ENCODE measurements around the gene RBM33. TPM values are rescaled to one million over a fixed set of nuclear protein-coding genes. Genes with fewer than 3 reads are reported as not detected.

The RBM33 gene
- total RNA-seq, 2 donors from 2014 or later, result 82.3 to 128 TPM

DNA sequence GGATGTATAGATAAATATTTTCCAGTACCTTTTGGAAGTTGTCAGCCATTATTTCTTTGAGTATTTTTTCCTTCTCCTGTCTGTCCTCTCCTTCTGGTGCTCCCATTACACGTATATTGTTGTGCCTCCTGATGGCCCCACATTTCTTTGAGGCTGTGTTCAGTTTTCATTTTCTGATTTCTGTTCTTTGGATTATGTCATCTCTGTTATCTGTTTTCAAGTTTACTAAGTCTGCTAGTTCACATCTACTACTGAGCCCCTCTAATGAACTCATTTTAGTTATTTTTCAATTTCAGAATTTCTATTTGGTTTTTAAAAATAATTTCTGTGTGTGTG, 16.3 kb downstream of the RBM33 start:
- DNase-seq (ENCODE audit: low spot score) (no peak), ATAC-seq (peak in 1 of 2 donors; percentile 48)
- Mint-ChIP-seq H3K9me3 (peaks cover 5% of the 10 kb centered on the region), H3K36me3 (no peaks in the 10 kb centered on the region), H3K4me3 (peak overlapping the region; percentile 77), H3K4me1 (ENCODE audit: low read depth in 2 of 2) (peaks cover 69 to 83% of the 10 kb centered on the region in 2 donors), H3K27me3 (no peaks in the 10 kb centered on the region), H3K27ac (peak overlapping the region; percentile 75 to 83)

DNA sequence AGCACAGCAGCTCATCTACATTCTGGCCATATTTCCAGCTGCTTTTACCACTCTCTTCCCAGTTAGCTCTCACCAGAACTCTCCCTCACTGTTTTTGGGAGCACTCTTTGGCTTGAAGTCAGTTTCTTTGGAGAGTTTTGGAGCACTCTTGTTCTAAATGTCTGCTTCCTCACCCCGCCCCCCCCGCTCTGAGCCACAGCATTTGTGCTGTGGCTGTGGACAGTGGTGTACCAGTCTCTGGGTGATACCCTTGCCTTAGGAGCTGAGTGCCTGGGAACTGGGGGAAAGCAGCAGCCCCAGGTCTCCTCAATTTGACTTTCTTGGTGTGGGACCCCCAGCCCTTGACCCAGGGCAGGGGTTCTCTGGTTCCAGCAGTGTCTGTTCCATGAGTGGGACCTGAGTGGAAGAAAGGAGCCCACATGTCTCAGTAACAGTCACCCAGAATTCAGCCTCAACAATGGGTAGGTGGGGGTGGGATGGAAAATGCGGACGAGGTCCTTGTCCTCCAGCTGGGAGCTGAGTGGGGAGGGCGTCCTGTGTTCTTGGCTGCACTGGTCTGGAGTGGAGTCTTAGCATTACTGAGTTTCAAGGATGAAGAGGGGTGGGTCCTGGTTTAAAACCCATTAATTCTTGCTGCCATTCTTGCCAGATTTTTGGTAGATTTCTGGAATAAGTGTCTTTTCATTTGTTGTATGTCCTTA, 18.0 kb downstream of the RBM33 start:
- DNase-seq (ENCODE audit: low spot score) (no peak), ATAC-seq (peak in 1 of 2 donors; percentile 20)
- Mint-ChIP-seq H3K27ac (peak overlapping the region in 1 of 2 donors; percentile 57), H3K27me3 (no peaks in the 10 kb centered on the region), H3K4me1 (ENCODE audit: low read depth in 2 of 2) (peaks cover 74 to 87% of the 10 kb centered on the region in 2 donors), H3K4me3 (no peak overlapping the region), H3K9me3 (peaks cover 5% of the 10 kb centered on the region), H3K36me3 (no peaks in the 10 kb centered on the region)

GRCh38 chr7:155663937-155664336, 19.5 kb downstream of the RBM33 start:
- no peak for DNase-seq (ENCODE audit: low spot score)
- Mint-ChIP-seq H3K36me3 (no peaks in the 10 kb centered on the region), H3K9me3 (peaks cover 5% of the 10 kb centered on the region), H3K27ac (no peak overlapping the region), H3K4me3 (no peak overlapping the region), H3K4me1 (ENCODE audit: low read depth in 2 of 2) (peaks cover 80 to 88% of the 10 kb centered on the region in 2 donors), H3K27me3 (no peaks in the 10 kb centered on the region)
- no peak for ATAC-seq

DNA sequence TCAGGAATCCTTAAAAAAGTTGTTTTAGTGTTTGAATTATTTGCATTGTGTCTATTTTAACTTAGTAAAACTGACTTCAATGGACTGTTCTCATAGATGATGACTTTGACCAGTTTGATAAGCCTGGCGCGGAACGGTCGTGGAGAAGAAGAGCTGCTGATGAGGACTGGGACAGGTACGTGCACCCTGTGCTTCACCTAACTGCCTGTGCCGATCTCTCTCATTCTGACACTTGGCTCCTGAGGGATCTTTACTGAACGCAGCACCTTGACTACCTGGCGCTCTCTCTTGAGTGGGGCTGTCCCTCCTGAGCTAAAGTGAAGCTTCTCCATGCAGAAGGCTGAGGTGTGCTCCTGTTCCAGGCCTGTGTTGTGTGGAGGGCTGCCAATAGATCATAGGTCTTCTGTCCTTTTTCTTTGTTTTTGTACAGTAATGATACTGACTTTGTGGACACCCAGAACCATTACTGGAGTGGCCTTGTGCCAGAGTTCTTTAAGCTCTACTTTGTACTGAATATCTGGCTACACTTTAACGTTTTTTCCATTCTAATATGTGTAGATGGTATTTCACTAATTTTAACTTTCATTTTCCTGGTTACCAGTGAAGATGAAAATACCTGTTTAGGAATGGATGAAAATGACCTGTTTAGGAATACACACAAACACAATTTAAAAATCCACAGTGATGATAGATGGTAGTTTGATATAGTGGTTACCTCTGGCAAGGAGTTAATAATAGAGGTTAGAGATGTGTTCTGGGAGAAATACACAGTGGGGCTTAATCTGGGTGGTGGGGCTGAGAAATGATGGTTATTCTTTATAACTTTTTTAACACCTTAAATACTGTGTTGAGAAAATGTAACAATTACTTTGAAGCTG, 20.9 kb downstream of the RBM33 start:
- peak in 1 of 2 donors; percentile 6 for ATAC-seq
- H3K9me3 Mint-ChIP-seq, result peaks cover 5% of the 10 kb centered on the region
- H3K4me1 Mint-ChIP-seq (ENCODE audit: low read depth in 2 of 2), result peaks cover 71 to 84% of the 10 kb centered on the region in 2 donors
- DNase-seq (ENCODE audit: low spot score), result no peak
- H3K36me3 Mint-ChIP-seq, result no peaks in the 10 kb centered on the region
- H3K27ac Mint-ChIP-seq, result peak overlapping the region in 1 of 2 donors; percentile 71
- no peak overlapping the region for H3K4me3 Mint-ChIP-seq
- H3K27me3 Mint-ChIP-seq, result no peaks in the 10 kb centered on the region

GRCh38 chr7:155665957-155666287, 21.5 kb downstream of the RBM33 start:
- Mint-ChIP-seq H3K36me3 (no peaks in the 10 kb centered on the region), H3K4me1 (ENCODE audit: low read depth in 2 of 2) (peaks cover 70 to 84% of the 10 kb centered on the region in 2 donors)
- peak in 1 of 2 donors; percentile 54 for ATAC-seq

GRCh38 chr7:155667241-155667829, 22.9 kb downstream of the RBM33 start:
- Mint-ChIP-seq H3K27me3 (no peaks in the 10 kb centered on the region), H3K27ac (no peak overlapping the region), H3K9me3 (no peaks in the 10 kb centered on the region), H3K36me3 (no peaks in the 10 kb centered on the region), H3K4me3 (peak overlapping the region; percentile 41), H3K4me1 (ENCODE audit: low read depth in 2 of 2) (peaks cover 59 to 83% of the 10 kb centered on the region in 2 donors)
- ATAC-seq (no peak), DNase-seq (ENCODE audit: low spot score) (no peak)

More at GRCh38 chr7:155665957-155666287, 21.5 kb downstream of the RBM33 start:
- Mint-ChIP-seq H3K27ac (peak overlapping the region in 1 of 2 donors; percentile 71), H3K4me3 (no peak overlapping the region), H3K27me3 (no peaks in the 10 kb centered on the region), H3K9me3 (no peaks in the 10 kb centered on the region)
- no peak for DNase-seq (ENCODE audit: low spot score)

- DNase-seq (ENCODE audit: low spot score) (no peak), ATAC-seq (peak in 1 of 2 donors; percentile 36)
- Mint-ChIP-seq H3K4me1 (ENCODE audit: low read depth in 2 of 2) (peaks cover 43 to 64% of the 10 kb centered on the region in 2 donors), H3K9me3 (no peaks in the 10 kb centered on the region), H3K4me3 (no peak overlapping the region), H3K27me3 (no peaks in the 10 kb centered on the region), H3K27ac (peak overlapping the region; percentile 18 to 19), H3K36me3 (no peaks in the 10 kb centered on the region)
These were observed 25.4 kb downstream of the RBM33 start for GRCh38 chr7:155669717-155670505.

DNA sequence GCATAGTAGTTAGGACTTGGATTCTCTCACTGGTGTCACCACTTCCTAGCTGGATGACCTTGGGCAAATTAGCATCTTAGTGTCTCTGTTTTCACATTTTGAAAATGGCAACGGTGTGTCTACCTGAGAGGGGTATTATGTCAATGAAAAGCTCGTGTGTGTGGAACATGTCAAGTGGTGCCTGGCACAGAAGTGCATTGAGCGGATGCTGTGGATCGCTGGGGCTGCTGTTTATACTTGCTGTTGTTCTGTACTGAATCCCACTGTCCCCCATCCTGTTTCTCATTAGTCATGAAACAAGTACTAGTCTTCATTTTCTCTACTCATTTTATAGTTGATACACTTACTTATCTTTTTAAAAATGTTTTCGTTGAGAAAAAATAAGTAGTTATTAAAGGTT, 26.1 kb downstream of the RBM33 start:
- Mint-ChIP-seq H3K4me1 (ENCODE audit: low read depth in 2 of 2) (peaks cover 37 to 59% of the 10 kb centered on the region in 2 donors), H3K36me3 (no peaks in the 10 kb centered on the region), H3K27me3 (no peaks in the 10 kb centered on the region), H3K9me3 (no peaks in the 10 kb centered on the region), H3K27ac (peak overlapping the region; percentile 18 to 19), H3K4me3 (no peak overlapping the region)
- no peak for DNase-seq (ENCODE audit: low spot score)
- ATAC-seq, result no peak

- peaks cover 32 to 49% of the 10 kb centered on the region in 2 donors for H3K4me1 Mint-ChIP-seq (ENCODE audit: low read depth in 2 of 2)
- H3K36me3 Mint-ChIP-seq, result no peaks in the 10 kb centered on the region
- DNase-seq (ENCODE audit: low spot score) (no peak), ATAC-seq (no peak)
- no peak overlapping the region for H3K27ac Mint-ChIP-seq
- H3K9me3 Mint-ChIP-seq, result no peaks in the 10 kb centered on the region
- H3K27me3 Mint-ChIP-seq, result no peaks in the 10 kb centered on the region
- no peak overlapping the region for H3K4me3 Mint-ChIP-seq
These were observed 30.1 kb downstream of the RBM33 start for GRCh38 chr7:155674556-155674955.

GRCh38 chr7:155676052-155676451, 31.6 kb downstream of the RBM33 start:
- no peak for ATAC-seq
- H3K27me3 Mint-ChIP-seq, result no peaks in the 10 kb centered on the region
- no peaks in the 10 kb centered on the region for H3K9me3 Mint-ChIP-seq
- H3K36me3 Mint-ChIP-seq, result peaks cover 8% of the 10 kb centered on the region
- H3K4me3 Mint-ChIP-seq, result no peak overlapping the region
- peak overlapping the region in 1 of 2 donors; percentile 84 for H3K27ac Mint-ChIP-seq
- H3K4me1 Mint-ChIP-seq (ENCODE audit: low read depth in 2 of 2), result peaks cover 28 to 42% of the 10 kb centered on the region in 2 donors
- DNase-seq (ENCODE audit: low spot score), result no peak

GRCh38 chr7:155677688-155678087, 33.2 kb downstream of the RBM33 start:
- peak; percentile 64 to 81 for ATAC-seq

DNA sequence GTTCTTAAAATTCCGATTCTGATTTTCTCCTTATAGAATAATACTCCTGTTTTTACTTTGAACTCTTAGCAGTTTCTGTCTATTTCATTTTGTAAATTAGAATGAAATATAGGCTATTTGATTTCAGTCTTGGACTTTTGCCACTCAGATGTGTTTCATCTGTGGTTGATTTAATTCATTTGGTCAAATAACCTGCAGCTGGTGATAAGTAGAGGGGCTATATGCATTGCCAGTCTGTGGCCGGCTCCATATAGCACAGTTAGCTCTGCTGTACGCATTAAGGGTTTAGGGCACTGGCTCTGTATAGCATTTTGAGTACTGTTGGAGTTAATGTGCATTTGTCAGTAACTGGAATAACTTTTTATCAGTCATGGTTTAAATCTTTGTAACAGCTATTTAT, 35.7 kb downstream of the RBM33 start:
- H3K27ac Mint-ChIP-seq, result no peak overlapping the region
- H3K36me3 Mint-ChIP-seq, result peaks cover 22% of the 10 kb centered on the region
- H3K4me3 Mint-ChIP-seq, result no peak overlapping the region
- H3K27me3 Mint-ChIP-seq, result no peaks in the 10 kb centered on the region
- no peaks in the 10 kb centered on the region for H3K9me3 Mint-ChIP-seq
- ATAC-seq (no peak), DNase-seq (ENCODE audit: low spot score) (no peak)
- peaks cover 58 to 62% of the 10 kb centered on the region in 2 donors for H3K4me1 Mint-ChIP-seq (ENCODE audit: low read depth in 2 of 2)

More at GRCh38 chr7:155677688-155678087, 33.2 kb downstream of the RBM33 start:
- Mint-ChIP-seq H3K27ac (peak overlapping the region; percentile 62 to 84), H3K27me3 (no peaks in the 10 kb centered on the region), H3K9me3 (no peaks in the 10 kb centered on the region), H3K4me3 (peak overlapping the region; percentile 50), H3K36me3 (peaks cover 17% of the 10 kb centered on the region), H3K4me1 (ENCODE audit: low read depth in 2 of 2) (peaks cover 41 to 43% of the 10 kb centered on the region in 2 donors)
- no peak for DNase-seq (ENCODE audit: low spot score)

GRCh38 chr7:155680864-155681263, 36.4 kb downstream of the RBM33 start:
- no peaks in the 10 kb centered on the region for H3K9me3 Mint-ChIP-seq
- peaks cover 62 to 64% of the 10 kb centered on the region in 2 donors for H3K4me1 Mint-ChIP-seq (ENCODE audit: low read depth in 2 of 2)

More at GRCh38 chr7:155680864-155681263, 36.4 kb downstream of the RBM33 start:
- Mint-ChIP-seq H3K27me3 (no peaks in the 10 kb centered on the region), H3K4me3 (peak overlapping the region; percentile 6), H3K36me3 (peaks cover 25% of the 10 kb centered on the region), H3K27ac (peak overlapping the region; percentile 12 to 72)
- no peak for ATAC-seq
- no peak for DNase-seq (ENCODE audit: low spot score)
